Activated naive CD4-positive, alpha-beta T cell treated with anti-CD3 and anti-CD28 coated beads, Interleukin-2, amount 50 U/mL, for 24 hours (primary cell): Measurements from ENCODE around the gene OR5AU1.
"Not testable (repeated sequence)": the region's sequence is repeated elsewhere in the genome, so short reads cannot be mapped to it uniquely, and the experiment has no call there.

Experiments used
- H3K27ac Mint-ChIP-seq: one replicate; pipeline ENCODE4 v1.8.0; 2021; ENCODE audit warnings: mild to moderate bottlenecking, mixed read lengths
- H3K27me3 Mint-ChIP-seq: one replicate; pipeline ENCODE4 v1.8.0; 2021; ENCODE audit warnings: mixed read lengths
- H3K36me3 Mint-ChIP-seq: one replicate; pipeline ENCODE4 v1.8.0; 2021; ENCODE audit warnings: mixed read lengths
- H3K4me1 Mint-ChIP-seq: one replicate; pipeline ENCODE4 v1.8.0; 2021; ENCODE audit warnings: mixed read lengths
- H3K4me3 Mint-ChIP-seq: one replicate; pipeline ENCODE4 v1.8.0; 2021; ENCODE audit warnings: mild to moderate bottlenecking, mixed read lengths
- H3K9me3 Mint-ChIP-seq: one replicate; pipeline ENCODE4 v1.8.0; 2021; ENCODE audit warnings: mixed read lengths

OR5AU1 gene

DNA sequence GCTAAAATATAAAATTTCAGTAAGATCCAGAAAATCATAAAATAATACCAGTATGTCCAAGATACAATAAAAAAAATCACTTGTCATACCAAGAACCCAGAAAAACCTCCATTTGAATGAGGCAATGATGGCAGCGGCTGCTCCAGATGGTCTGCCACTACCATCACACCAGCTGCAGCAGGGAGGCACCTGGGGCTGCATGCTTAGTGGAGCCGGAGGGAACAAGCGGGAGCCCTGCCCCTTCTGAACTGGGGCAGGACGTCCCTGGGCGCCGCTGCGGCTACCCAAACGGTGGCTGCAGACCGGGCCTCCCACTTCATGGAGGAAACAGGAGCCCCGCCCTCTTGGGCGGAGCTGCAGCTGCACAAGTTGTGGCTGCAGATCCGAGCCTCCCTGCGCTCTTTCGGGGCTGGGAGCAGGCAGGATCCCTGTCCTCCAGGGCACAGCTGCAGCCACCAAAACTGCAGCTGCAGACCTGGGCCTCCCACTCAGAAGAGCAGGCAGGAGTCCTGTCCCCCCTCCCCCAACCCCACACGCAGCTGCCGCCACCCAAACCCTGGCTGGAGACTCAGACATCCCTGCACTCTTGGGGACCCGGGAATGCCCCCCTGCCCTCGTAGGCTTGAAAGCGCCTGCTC is 36.1 kb upstream of the OR5AU1 start:
- H3K27ac Mint-ChIP-seq = peak overlapping the region; percentile 41
- H3K27me3 Mint-ChIP-seq = no peaks in the 10 kb centered on the region
- peaks cover 21% of the 10 kb centered on the region for H3K4me1 Mint-ChIP-seq
- peak overlapping the region; percentile 76 for H3K4me3 Mint-ChIP-seq
- no peaks in the 10 kb centered on the region for H3K9me3 Mint-ChIP-seq
- no peaks in the 10 kb centered on the region for H3K36me3 Mint-ChIP-seq

DNA sequence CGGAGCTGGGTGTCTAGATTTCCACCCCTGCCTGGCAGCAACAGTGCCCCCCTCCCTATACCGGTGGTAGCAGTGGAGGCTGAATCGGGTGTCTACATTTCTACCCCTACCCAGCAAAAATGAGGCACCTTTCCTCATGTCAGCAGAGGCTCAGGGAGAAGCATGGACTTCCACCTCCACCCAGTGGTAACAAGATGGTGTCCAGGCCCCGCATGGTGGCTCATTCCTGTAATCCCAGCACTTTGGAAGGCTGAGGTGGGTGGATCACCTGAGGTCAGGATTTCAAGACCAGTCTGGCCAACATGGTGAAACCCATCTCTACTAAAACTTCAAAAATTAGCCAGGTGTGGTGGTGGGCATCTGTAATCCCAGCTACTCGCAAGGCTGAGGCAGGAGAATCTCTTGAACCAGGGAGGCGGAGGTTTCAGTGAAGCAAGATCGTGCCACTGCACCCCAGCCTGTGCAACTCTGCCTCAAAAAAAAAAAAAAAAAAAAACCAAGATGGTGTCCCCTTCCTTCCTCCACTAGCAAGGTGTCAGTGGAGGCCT is 35.5 kb upstream of the OR5AU1 start:
- no peaks in the 10 kb centered on the region for H3K36me3 Mint-ChIP-seq
- H3K4me3 Mint-ChIP-seq = peak overlapping the region; percentile 76
- peaks cover 21% of the 10 kb centered on the region for H3K4me1 Mint-ChIP-seq

DNA sequence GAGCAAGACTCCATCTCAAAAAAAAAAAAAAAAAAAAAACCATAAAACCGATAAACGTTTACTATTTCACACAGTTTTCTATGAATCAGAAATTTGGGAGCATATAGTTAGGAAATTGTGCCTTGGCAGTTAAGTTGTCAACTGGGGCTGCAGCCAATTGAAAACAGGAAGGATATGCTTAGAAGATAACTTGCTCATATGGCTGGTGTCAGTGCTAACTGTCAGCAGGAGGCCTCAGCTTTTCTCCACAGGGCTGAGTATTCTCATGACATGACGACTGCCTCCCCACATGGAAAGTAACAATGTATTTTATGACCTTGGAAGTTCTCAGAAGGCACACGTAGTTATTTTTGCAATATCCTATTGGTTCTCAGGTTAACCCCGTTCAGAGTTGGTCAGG is 29.6 kb upstream of the OR5AU1 start:
- Mint-ChIP-seq H3K27ac (no peak overlapping the region), H3K9me3 (no peaks in the 10 kb centered on the region), H3K4me1 (no peaks in the 10 kb centered on the region), H3K27me3 (peaks cover 7% of the 10 kb centered on the region), H3K4me3 (no peak overlapping the region), H3K36me3 (peaks cover 2% of the 10 kb centered on the region)

More for the DNA sequence above, 35.5 kb upstream of the OR5AU1 start:
- Mint-ChIP-seq H3K27me3 (no peaks in the 10 kb centered on the region), H3K9me3 (no peaks in the 10 kb centered on the region), H3K27ac (peak overlapping the region; percentile 41)

GRCh38 chr14:21184254-21184653 is 28.4 kb upstream of the OR5AU1 start:
- H3K27ac Mint-ChIP-seq = no peak overlapping the region
- H3K27me3 Mint-ChIP-seq = peaks cover 7% of the 10 kb centered on the region
- peaks cover 2% of the 10 kb centered on the region for H3K36me3 Mint-ChIP-seq
- H3K4me3 Mint-ChIP-seq = no peak overlapping the region
- peaks cover 3% of the 10 kb centered on the region for H3K4me1 Mint-ChIP-seq
- H3K9me3 Mint-ChIP-seq = no peaks in the 10 kb centered on the region

- H3K4me1 Mint-ChIP-seq = peaks cover 3% of the 10 kb centered on the region
- H3K4me3 Mint-ChIP-seq = no peak overlapping the region
- H3K27ac Mint-ChIP-seq = no peak overlapping the region
- peaks cover 2% of the 10 kb centered on the region for H3K36me3 Mint-ChIP-seq
- peaks cover 7% of the 10 kb centered on the region for H3K27me3 Mint-ChIP-seq
- H3K9me3 Mint-ChIP-seq = no peaks in the 10 kb centered on the region
Observed at GRCh38 chr14:21182166-21182565, 26.3 kb upstream of the OR5AU1 start.

DNA sequence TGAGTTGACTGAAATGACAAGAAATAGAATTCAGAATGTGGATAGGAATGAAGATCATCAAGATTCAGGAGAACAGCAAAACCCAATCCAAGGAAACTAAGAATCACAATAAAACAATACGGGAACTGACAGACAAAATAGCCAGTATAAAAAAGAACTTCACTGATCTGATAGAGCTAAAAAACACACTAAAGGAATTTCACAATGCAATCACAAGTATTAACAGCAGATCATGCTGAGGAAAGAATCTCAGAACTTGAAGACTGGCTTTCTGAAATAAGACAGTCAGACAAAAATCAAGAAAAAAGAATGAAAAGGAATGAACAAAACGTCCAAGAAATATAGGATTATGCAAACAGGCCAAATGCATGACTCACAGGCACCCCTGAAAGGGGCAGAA is 15.3 kb upstream of the OR5AU1 start:
- Mint-ChIP-seq H3K27ac (no peak overlapping the region), H3K4me3 (no peak overlapping the region), H3K27me3 (peaks cover 8% of the 10 kb centered on the region), H3K4me1 (no peaks in the 10 kb centered on the region), H3K9me3 (no peaks in the 10 kb centered on the region), H3K36me3 (peaks cover 5% of the 10 kb centered on the region)

GRCh38 chr14:21169573-21169972 is 13.7 kb upstream of the OR5AU1 start:
- H3K27me3 Mint-ChIP-seq = peaks cover 8% of the 10 kb centered on the region
- peaks cover 5% of the 10 kb centered on the region for H3K36me3 Mint-ChIP-seq
- H3K4me3 Mint-ChIP-seq = no peak overlapping the region
- H3K27ac Mint-ChIP-seq = no peak overlapping the region
- no peaks in the 10 kb centered on the region for H3K4me1 Mint-ChIP-seq
- H3K9me3 Mint-ChIP-seq = no peaks in the 10 kb centered on the region

DNA sequence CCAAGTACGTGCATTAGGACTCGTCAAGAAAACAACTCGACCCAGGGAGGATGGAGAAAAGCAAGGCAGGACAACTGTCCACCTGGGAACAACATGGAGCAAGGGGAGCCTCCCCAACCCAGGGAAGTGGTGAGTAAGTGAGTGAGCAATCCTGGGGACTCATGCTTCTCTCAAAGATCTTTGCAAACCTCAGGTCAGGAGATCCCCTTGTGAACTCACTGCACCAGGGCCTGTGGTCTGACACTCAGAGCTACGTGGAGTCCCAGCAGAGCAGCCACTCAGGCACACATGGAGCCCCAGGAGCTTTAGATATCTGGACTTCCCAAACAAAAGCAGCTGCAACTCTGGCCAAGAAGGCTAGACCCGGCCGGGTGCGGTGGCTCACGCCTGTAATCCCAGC is 12.2 kb upstream of the OR5AU1 start:
- H3K9me3 Mint-ChIP-seq = no peaks in the 10 kb centered on the region
- peak overlapping the region; percentile 17 for H3K27ac Mint-ChIP-seq
- H3K4me1 Mint-ChIP-seq = no peaks in the 10 kb centered on the region
- peaks cover 6% of the 10 kb centered on the region for H3K27me3 Mint-ChIP-seq
- H3K36me3 Mint-ChIP-seq = peaks cover 2% of the 10 kb centered on the region
- no peak overlapping the region for H3K4me3 Mint-ChIP-seq

DNA sequence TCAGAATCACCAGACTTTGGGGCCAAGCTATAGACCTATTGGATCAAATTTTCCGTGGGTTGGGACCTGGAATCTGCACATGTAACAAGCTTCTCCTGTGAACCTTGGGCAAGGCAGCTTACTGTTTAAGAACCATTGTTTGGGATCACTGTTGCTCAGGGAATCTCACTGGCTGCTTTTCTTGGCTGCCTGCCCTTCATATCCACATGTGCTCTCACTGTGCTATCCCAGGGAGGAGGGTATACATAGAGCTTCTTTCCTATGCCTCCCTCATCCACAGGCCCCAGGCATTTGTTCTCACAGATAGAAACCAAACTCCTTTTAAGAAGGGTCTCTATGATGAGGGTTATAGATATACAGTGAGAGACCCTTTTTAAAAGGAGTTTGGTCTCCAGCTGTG is 9.8 kb upstream of the OR5AU1 start:
- H3K9me3 Mint-ChIP-seq, H3K4me3 Mint-ChIP-seq, H3K4me1 Mint-ChIP-seq, H3K27ac Mint-ChIP-seq, H3K27me3 Mint-ChIP-seq, H3K36me3 Mint-ChIP-seq: not testable (repeated sequence)

GRCh38 chr14:21165002-21165605 is 9.2 kb upstream of the OR5AU1 start:
- not testable (repeated sequence) for H3K4me1 Mint-ChIP-seq, H3K36me3 Mint-ChIP-seq, H3K4me3 Mint-ChIP-seq, H3K9me3 Mint-ChIP-seq, H3K27me3 Mint-ChIP-seq, H3K27ac Mint-ChIP-seq

DNA sequence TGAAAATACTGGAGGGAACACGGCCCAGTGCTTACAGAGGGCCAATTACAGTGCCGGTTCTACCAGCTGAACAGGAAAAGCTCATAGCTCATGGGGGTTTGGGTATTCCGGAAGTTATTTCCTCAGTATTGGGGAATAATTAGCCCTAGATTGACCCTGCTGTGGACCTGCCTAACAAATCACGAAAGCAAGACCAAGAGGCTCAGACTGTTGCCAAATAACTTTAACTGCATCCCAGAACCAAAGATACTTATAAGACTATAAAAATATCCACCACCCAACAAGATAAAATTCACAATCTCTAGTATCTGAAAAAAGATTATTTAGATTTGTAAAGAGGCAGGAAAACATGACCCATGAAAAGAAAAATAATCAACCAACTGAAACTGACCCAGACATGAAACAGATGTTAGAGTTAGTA is 8.0 kb upstream of the OR5AU1 start:
- H3K27me3 Mint-ChIP-seq = peaks cover 5% of the 10 kb centered on the region
- H3K4me3 Mint-ChIP-seq = no peak overlapping the region
- H3K4me1 Mint-ChIP-seq = no peaks in the 10 kb centered on the region
- H3K27ac Mint-ChIP-seq = no peak overlapping the region
- H3K36me3 Mint-ChIP-seq = peaks cover 2% of the 10 kb centered on the region
- no peaks in the 10 kb centered on the region for H3K9me3 Mint-ChIP-seq

- no peaks in the 10 kb centered on the region for H3K9me3 Mint-ChIP-seq
- H3K27ac Mint-ChIP-seq = no peak overlapping the region
- peaks cover 9% of the 10 kb centered on the region for H3K27me3 Mint-ChIP-seq
- no peaks in the 10 kb centered on the region for H3K4me1 Mint-ChIP-seq
- no peak overlapping the region for H3K4me3 Mint-ChIP-seq
- H3K36me3 Mint-ChIP-seq = peaks cover 2% of the 10 kb centered on the region
Observed at GRCh38 chr14:21162081-21162480, 6.2 kb upstream of the OR5AU1 start.

DNA sequence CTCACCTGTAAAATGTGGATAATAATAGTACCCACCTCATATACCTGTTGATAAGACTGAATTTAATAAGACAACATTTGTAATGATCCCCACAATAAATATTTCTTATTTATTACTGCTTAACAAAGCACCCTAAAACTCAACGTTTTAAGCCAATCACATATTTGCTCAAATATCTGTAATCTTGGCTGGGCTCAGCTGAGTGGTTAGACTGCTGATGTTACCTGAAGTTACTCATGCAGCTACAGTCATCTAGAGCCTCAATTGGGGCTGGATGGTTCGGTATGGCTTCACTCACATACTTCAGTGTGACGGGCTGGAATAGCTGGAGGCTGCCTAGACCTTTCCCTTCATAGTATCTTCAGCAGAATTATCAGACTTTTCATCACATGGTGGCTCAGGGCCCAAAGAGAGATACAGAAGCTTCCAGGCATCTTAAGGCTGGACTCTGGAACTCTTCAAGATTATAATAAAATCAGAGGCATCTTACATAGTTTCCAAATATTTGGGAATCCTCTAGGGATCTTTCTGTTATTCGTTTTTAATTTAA is 4.3 kb upstream of the OR5AU1 start:
- peaks cover 6% of the 10 kb centered on the region for H3K27me3 Mint-ChIP-seq
- H3K36me3 Mint-ChIP-seq = no peaks in the 10 kb centered on the region
- no peak overlapping the region for H3K27ac Mint-ChIP-seq
- H3K4me3 Mint-ChIP-seq = no peak overlapping the region
- no peaks in the 10 kb centered on the region for H3K4me1 Mint-ChIP-seq
- H3K9me3 Mint-ChIP-seq = no peaks in the 10 kb centered on the region

- H3K27ac Mint-ChIP-seq, H3K4me3 Mint-ChIP-seq, H3K9me3 Mint-ChIP-seq, H3K36me3 Mint-ChIP-seq, H3K4me1 Mint-ChIP-seq, H3K27me3 Mint-ChIP-seq: not testable (repeated sequence)
Observed at GRCh38 chr14:21158175-21158574, 2.3 kb upstream of the OR5AU1 start.

GRCh38 chr14:21149641-21150367 is 6.1 kb downstream of the OR5AU1 start:
- Mint-ChIP-seq H3K27ac (no peak overlapping the region), H3K4me3 (no peak overlapping the region), H3K4me1 (no peaks in the 10 kb centered on the region), H3K36me3 (no peaks in the 10 kb centered on the region), H3K27me3 (peaks cover 2% of the 10 kb centered on the region), H3K9me3 (peaks cover 10% of the 10 kb centered on the region)

GRCh38 chr14:21145437-21145836 is 10.4 kb downstream of the OR5AU1 start:
- H3K36me3 Mint-ChIP-seq = no peaks in the 10 kb centered on the region
- H3K9me3 Mint-ChIP-seq = peaks cover 12% of the 10 kb centered on the region
- peaks cover 7% of the 10 kb centered on the region for H3K27me3 Mint-ChIP-seq
- H3K4me1 Mint-ChIP-seq = no peaks in the 10 kb centered on the region
- no peak overlapping the region for H3K4me3 Mint-ChIP-seq
- H3K27ac Mint-ChIP-seq = no peak overlapping the region
